ENCODE data around the gene VAMP1.
"Not testable (repeated sequence)": the region's sequence is repeated elsewhere in the genome, so short reads cannot be mapped to it uniquely, and the experiment has no call there.

VAMP1 gene

DNA sequence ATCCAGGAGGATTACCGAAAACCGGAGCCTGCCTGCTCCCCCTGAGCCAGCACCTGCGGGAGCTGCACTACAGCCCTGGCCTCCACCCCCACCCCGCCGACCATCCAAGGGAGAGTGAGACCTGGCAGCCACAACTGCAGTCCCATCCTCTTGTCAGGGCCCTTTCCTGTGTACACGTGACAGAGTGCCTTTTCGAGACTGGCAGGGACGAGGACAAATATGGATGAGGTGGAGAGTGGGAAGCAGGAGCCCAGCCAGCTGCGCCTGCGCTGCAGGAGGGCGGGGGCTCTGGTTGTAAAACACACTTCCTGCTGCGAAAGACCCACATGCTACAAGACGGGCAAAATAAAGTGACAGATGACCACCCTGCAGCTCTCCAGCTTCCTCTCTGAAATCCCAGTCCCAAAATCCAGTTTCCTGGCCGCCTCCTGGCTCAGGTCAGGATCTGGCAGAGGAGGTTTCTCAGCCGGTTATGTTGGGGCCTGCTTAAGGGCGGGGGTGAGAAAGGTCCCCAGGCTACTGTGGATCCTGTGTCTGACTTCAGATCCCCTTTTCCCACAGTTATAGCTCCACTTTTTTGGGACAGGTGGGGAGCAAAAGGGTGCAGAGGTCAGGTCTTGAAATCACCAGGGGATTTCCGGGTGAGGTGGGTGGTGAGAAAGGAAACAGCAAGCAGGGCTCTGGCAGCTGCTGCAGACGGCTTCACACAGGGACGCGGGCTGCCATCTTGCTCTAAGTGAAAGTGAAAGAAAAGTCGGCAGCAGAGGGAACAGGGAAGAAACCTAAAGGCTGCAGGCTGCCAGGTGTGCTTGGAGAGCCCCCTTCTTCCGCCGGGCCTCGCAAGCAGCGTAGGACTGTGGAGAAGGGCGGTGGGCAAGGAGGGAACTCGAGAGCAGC lies 18.9 kb downstream of the VAMP1 start, which contains the start of gene TAPBPL:
TAPBPL (plus strand) TSS at position 695 of the 897 bp plus-strand sequence. CDS start 207 bp downstream, outside the sequence.
- DNase-seq (ENCODE audit: low read depth in 1 of 2, low spot score in 1 of 2): peak; percentile 56 to 81

DNA sequence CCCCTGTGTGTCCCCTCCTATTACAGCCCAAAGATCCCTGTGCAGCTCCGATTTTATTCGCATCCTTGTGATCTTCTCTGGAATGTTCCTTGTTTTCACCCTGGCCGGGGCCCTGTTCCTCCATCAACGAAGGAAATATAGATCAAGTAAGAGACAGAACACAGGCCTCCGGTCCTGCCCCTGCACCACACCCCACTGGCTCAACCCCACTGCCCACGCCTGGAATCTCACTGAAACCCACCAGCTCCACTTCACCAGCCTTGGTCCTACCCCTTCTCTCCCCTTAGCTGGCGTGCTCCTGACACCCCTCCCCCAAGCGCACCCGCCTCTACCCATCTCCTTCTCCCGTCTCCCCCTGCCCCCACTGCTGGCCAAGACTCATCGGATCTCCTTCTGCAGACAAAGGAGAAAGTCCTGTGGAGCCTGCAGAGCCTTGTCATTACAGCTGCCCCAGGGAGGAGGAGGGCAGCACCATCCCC lies 19.6 kb downstream of the VAMP1 start:
- no peak for DNase-seq (ENCODE audit: low read depth in 1 of 2, low spot score in 1 of 2)

DNA sequence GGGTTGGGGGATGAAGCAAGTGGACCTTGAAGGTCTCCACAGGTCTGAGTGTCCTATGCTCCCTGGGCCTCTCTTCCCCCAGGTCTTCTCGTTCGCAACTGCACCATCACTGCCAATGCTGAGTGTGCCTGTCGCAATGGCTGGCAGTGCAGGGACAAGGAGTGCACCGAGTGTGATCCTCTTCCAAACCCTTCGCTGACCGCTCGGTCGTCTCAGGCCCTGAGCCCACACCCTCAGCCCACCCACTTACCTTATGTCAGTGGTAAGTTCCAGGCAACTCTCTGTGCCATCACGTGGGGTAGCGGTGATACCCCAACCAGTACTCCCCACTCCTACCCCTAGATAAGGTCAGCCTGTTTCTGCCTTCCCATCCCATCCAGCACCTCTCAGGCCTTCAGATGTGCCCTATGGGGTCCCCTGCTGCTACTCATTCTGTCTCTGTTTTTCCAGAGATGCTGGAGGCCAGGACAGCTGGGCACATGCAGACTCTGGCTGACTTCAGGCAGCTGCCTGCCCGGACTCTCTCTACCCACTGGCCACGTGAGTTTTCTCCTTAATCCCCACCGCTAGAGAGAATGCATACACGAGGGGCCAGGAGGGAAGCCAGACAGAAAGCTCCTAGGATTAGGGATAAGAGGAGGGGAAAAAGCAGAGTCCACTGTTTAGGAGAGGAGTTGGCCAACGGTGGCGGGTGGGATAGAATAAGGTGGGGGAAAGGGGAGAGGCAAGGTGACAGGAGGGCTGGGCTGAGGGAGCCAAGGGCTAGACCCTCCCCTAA lies 20.2 kb downstream of the VAMP1 start:
- no peak for DNase-seq (ENCODE audit: low read depth in 1 of 2, low spot score in 1 of 2)

DNA sequence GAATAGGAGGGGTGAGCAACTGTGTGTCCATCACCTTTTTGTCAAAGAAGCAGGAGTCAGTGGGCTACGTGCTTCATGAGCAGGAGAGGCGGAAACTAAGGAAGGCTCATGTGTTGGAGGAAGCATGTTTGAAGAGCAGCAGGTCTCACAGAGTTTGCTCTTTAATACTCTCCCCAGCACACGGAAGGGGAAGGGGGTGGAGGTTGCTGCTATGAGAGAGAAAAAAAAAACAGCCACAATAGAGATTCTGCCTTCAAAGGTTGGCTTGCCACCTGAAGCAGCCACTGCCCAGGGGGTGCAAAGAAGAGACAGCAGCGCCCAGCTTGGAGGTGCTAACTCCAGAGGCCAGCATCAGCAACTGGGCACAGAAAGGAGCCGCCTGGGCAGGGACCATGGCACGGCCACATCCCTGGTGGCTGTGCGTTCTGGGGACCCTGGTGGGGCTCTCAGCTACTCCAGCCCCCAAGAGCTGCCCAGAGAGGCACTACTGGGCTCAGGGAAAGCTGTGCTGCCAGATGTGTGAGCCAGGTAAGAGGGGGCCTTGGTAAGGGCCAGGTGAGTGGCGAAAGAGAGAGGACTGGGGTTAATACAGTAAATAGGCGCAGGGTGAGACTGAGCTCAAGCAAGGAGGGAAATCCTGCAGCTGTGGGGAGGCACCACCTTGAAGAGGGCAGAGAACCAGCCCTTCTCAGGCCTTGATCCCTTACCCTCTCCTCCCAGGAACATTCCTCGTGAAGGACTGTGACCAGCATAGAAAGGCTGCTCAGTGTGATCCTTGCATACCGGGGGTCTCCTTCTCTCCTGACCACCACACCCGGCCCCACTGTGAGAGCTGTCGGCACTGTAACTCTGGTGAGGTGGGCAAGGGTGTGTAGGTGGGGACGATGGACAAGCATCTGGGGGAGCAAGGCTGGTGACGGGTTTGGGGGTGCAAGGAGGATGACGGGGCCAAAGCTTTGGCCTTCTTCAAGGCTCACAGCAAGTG lies 25.5 kb downstream of the VAMP1 start, which contains the start of gene CD27:
CD27 (plus strand) TSS at position 252 of the 985 bp plus-strand sequence; CDS start at position 393, 141 bp downstream.
- DNase-seq (ENCODE audit: low read depth in 1 of 2, low spot score in 1 of 2): no peak

DNA sequence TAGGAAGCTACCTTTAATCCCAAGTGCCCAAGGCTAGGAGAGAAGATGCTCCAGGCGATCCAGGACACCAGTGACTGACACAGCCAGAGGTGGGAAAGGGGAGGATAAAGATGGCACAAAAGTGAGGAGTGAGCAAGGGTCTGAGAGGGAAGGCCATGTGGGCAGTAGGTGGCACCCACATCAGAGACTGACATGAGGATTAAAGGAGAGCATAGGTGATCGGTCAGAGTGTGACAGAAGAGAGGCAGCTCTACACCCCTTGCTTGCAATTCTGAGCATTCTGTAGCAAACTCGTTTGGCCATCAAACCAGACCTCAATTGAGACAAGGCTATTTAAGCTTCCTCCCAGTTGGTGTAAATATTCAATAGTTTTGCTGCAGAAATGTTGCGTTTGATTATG lies 26.4 kb downstream of the VAMP1 start:
- DNase-seq (ENCODE audit: low read depth in 1 of 2, low spot score in 1 of 2): no peak

DNA sequence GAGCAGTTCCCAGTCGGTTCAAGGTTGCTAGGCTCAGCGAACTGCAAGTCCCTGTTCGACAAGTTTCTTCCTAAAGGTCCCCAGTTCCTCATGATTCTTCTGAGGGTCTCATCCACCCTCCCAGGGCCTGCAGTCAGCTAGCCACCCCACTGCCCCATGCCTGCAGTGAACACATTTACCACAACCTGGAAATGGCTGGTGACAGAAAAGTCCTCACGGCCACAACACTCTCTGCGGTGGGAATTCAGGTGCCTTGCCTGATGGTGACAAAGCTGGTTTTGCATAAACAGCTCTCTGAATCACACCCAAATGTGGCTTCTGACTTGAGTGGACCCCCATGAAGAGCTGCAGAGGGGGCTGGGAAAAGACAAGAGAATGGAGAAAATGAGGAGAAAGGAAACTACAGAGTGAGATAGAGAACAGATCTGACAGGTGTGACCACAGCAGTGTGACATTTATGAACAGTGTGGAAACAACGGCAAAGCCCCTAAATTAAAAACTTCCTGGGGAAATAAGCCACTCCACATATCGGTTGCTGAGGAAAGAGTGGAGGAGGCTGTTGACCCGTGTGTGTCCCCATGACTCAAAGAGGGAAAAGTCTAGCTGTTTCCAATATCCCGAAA lies 27.0 kb downstream of the VAMP1 start:
- DNase-seq (ENCODE audit: low read depth in 1 of 2, low spot score in 1 of 2): peak in 1 of 2 donors; percentile 73

DNA sequence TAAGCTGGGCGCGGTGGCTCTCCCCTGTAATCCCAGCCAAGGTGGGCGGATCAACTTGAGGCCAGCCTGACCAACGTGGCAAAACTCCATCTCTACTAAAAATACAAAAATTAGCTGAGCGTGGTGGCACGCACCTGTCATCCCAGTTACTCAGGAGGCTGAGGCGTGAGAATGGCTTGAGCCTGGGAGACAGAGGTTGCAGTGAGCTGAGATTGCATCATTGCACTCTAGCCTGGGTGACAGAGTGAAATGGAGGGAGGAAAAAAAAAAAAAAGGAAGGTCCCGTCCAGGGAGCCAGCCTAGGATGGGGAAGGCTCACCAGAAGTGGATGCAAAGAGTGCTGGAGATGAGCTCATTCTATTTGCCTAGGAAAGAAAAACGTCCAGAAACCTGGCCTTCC lies 27.6 kb downstream of the VAMP1 start:
- no peak for DNase-seq (ENCODE audit: low read depth in 1 of 2, low spot score in 1 of 2)

DNA sequence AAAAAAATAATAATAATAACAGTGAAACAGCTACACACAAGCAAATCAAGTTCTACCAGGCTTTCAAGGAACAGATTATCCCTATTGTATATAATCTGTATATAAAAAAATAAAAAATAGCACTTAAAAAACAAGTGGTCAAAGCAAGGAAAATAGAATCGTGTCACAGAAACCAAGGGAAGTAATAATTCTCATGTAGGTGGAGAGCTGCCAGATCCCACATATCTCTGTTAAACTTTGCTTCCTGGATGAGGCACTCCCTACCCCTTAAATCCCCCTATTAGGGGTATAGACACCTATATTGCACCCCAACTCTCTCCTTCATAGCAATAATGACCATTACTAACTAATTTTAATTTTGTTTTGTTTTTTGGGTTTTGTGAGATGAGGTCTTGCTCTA lies 30.1 kb downstream of the VAMP1 start:
- DNase-seq (ENCODE audit: low read depth in 1 of 2, low spot score in 1 of 2): no peak

DNA sequence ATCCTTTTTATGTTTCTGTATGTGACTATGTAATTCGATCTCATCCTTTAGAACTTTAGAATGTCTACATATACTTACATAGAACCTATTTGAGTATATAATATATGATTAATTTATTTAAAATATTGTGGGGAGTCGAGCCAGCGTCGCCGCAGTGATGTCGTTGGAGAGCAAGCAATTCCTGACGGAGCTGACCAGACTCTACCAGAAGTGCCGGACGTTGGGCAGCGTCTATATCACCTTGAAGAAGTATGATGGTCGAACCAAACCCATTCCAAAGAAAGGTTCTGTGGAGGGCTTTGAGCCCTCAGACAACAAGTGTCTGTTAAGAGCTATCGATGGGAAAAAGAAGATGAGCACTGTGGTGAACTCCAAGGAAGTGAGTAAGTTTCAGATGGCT lies 32.1 kb downstream of the VAMP1 start:
- DNase-seq (ENCODE audit: low read depth in 1 of 2, low spot score in 1 of 2): no peak

DNA sequence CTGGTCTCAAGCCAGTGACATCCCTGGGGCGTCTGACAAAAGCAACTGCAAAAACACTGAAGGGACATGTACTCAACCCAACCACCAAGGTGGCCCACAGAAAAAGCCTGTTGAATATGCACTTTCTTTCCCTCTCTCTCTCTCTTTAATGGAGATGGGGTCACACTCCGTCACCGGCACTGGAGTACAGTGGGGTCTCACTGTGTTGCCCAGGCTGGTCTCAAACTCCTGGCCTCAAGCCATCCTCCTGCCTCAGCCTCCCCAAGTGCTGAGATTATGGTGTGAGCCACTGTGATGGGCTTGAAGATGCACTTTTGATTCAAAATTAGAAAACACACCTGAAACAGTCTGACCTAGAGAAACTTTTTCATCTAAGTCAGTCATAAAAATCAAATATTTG lies 32.9 kb downstream of the VAMP1 start:
- no peak for DNase-seq (ENCODE audit: low read depth in 1 of 2, low spot score in 1 of 2)

DNA sequence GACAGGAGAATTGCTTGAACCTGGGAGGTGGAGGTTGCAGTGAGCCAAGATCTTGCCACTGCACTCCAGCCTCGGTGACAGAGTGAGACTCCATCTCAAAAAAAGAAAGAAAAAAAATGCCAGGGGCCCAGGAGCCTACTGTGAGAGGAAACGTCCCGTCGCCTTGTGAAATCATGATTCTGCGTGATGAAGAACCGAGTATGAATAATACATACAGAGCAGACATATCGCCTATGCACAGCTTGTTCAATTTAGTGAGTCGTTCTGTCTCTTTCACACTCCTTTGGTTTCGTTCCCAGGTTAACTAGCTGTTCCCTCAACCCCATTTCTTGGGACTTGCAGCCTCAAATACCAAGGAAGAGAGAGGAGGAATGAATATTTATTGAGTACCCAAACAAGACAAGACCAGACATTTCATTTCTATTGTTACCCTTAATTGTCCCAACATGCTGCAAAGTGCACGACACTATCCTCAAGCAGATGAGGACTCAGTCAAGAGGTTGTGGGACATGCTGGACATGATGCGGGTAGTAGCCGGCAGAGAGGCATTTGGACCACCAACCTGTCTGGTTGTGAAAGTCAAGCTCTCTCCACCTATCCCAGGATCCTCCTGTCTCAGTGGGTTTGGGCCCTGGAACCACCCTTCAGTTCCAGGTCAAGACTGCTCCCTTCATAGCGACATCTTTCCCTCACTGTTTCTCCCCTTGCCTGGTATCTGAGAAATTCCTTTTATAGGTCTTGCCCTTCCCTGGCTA lies 34.3 kb downstream of the VAMP1 start:
- no peak for DNase-seq (ENCODE audit: low read depth in 1 of 2, low spot score in 1 of 2)

DNA sequence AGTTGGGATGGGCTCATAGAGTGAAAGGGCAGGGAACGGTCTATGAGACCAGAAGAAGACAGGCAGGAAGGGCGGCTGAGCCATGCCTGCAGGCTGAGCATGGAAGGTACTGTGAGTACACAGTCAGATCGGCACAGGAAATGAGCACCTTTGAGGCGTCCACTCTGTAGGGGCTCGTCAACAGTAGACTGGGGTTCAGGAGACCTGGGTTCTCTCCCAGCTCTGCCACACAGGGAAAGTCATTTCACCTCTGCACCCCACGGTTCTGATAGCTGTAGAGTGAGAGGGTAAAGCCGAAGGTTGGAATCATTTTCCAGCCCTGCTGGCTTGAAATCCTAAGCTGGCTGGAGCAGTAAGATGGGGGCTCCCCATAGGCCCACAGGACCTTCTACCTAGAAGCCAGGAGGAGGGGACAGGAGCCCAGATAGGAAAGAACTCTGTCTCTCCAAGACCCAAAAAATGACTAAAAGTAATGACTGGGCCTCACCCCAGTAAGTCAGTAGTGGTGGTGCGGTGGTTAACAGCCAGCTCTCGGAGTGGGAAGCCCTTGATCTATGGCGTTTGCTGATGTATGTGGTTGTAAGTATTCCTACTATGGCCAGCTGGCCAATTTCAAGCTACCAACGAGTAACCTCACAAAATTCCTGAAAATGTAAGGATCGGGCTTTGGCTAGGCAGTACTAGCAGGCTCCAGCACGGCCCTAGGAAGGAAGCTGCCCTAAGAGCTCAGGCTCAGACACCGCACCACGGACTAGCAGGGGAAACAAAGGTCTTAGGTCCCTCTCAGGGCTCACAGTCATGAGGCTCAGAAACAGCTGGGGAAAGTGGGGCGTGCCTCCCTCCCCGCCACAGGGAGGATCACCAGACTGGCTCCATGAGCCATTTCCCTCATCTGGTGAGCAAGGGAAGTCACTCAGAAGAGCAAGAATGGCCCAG lies 36.0 kb downstream of the VAMP1 start:
- DNase-seq (ENCODE audit: low read depth in 1 of 2, low spot score in 1 of 2): no peak

DNA sequence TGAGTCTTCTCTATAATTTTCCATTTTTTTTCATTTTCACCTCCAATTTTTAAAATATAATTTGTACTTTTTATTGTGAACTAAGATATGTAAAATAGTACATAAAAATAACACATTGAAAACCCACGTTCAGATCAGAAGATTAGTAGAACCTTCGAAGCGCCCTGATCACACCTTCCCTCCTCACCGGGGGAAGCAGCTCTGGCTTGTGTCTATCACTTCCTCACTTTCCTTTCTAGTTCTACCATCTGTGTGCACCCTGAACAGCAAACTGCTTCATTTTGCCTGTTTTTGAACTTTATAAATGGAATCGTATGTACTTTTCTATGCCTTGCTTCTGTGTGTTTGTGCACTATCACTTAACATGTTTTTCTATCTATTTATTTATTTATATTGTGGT lies 37.5 kb downstream of the VAMP1 start:
- DNase-seq (ENCODE audit: low read depth in 1 of 2, low spot score in 1 of 2): no peak

DNA sequence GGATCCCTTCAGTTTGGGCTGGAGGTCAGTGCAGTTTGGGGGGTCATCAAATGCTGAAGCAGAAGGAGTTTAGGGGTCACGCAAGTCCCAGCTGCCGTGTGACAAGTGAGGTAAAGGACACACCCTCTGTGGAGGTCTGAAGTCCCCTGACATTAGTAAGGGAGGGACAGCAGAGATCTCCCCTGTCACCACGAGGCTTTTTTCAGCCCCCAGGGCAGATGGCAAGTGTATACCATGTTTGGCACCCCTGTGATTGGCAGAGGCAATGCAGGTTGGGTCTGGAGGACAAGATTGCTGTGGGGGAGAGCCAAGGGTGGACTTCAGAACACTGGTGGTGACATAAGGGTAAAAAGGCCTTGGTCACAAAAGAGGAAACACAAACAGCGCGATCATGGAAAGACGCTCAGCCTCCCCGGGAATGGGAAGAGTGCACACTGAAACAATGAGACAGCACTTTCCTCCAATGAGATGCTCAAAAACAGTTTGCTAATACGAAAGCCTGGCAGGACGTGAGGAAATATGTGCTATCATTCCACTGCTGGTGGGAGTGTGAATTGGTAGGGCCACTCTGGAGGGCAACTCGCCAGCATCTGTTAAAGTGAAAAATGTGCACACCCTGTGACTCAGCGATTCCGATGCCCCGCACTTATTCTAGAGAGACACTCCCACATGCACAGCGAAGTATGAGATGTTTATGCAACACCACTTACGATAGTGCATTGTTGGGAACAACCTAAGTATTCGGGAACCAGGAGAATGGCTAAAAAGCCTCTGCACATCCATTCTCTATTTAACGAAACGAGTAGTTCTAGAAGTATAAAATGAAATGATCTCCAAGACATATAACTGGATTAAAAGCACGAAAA lies 40.1 kb downstream of the VAMP1 start:
- DNase-seq (ENCODE audit: low read depth in 1 of 2, low spot score in 1 of 2): no peak

DNA sequence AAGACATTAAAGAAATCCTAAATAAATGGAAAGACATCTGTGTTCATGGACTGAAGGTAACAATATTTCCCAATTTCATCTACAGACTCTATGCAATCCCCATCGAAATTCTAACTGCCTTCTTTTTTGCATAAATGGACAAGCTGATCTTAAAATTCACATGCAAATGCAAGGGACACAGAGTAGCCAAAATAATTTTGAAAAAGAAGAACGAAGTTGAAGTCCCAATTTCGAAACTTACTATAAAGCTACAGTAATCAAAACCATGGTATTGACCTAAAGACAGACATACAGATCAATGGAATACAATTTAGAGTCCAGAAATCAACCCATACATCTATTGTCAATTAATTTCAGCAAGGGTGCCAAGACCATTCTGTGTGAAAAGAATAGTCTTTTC lies 42.2 kb downstream of the VAMP1 start:
- no peak for DNase-seq (ENCODE audit: low read depth in 1 of 2, low spot score in 1 of 2)

DNA sequence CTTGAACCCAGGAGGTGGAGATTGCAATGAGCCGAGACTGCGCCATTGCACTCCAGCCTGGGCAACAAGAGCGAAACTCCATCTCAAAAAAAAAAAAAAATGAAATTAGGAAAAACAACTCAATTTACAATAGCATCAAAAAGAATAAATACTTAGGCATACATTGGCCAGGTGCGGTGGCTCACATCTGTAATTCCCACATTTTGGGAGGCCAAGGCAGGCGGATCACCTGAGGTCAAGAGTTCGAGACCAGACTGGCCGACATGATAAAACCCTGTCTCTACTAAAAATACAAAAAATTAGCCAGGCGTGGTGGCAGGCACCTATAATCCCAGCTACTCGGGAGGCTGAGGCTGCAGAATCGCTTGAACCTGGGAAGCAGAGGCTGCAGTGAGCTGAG lies 42.7 kb downstream of the VAMP1 start:
- not testable (repeated sequence) for DNase-seq (ENCODE audit: low read depth in 1 of 2, low spot score in 1 of 2)

DNA sequence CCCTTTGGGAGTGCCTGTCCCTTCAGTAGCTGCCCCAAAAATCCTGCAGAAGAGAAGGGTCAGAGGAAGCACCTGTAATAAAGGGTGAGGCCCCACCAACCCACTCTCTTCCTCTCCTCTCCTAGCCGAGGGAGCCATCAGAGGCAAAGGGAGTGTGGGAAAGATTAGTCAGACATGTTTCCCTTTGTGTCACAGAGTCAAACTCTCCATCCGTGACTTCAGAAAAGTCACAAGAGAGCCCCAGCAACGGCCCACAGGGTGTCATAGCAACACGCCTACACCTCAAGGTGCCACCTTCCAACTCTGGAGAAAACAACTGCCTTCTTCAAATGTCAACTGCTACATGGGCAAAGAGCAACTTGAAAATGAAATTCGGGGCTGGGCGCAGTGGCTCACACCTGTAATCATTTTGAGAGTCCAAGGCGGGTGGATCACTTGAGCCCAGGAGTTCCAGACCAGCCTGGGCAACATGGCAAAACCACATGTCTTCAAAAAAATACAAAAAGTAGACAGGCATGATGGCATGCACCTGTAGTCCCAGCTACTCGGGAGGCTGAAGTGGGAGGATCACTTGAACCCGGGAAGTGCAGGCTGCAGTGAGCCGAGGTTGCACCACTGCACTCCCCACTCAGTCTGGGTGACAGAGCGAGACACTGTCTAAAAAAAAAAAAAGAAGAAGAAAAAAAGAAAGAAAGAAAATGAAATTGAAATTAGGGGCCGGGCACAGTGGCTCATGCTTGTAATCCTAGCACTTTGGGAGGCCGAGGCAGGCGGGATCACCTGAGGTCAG lies 43.4 kb downstream of the VAMP1 start:
- peak; percentile 80 to 97 for DNase-seq (ENCODE audit: low read depth in 1 of 2, low spot score in 1 of 2)

Data from activated CD4-positive, alpha-beta T cell treated with anti-CD3 and anti-CD28 coated beads, Interleukin-2, amount 50 U/mL, for 24 hours (primary cell).